ACC112 (cell line): Measurements from ENCODE around the gene NTSR2.
A peak's percentile ranks its signal among the peaks of the same experiment; 100 is the strongest.

Experiments used
- H2AFZ ChIP-seq: fragments of 200-600 bp; sonication (generic); one replicate; pipeline ENCODE4 v1.6.0; 2017; ENCODE audit warnings: antibody characterized with exemption, low read length; ENCODE audit not compliant: unreplicated experiment
- H3K27ac ChIP-seq: fragments of 200-600 bp; sonication (generic); 2 replicates; pipeline ENCODE4 v1.5.1; 2014; ENCODE audit warnings: low read depth, mild to moderate bottlenecking, antibody characterized with exemption, low read length, moderate library complexity
- H3K27me3 ChIP-seq: fragments of 200-600 bp; sonication (generic); 2 replicates; pipeline ENCODE4 v1.6.1; 2014; ENCODE audit warnings: mild to moderate bottlenecking, antibody characterized with exemption, low read length, moderate library complexity, mixed read lengths; ENCODE audit not compliant: insufficient read depth
- H3K36me3 ChIP-seq: fragments of 200-600 bp; sonication (generic); 2 replicates; pipeline ENCODE4 v1.6.1; 2016; ENCODE audit warnings: mild to moderate bottlenecking, antibody characterized with exemption, low read length, moderate library complexity, mixed read lengths; ENCODE audit not compliant: insufficient read depth
- H3K4me1 ChIP-seq: fragments of 200-600 bp; sonication (generic); one replicate; pipeline ENCODE4 v1.6.1; 2016; ENCODE audit warnings: low read length, mixed read lengths; ENCODE audit not compliant: insufficient read depth, unreplicated experiment, control insufficient read depth
- H3K4me3 ChIP-seq: fragments of 200-600 bp; sonication (generic); 2 replicates; pipeline ENCODE4 v1.5.1; 2014; ENCODE audit warnings: mild to moderate bottlenecking, low read depth, low read length
- H3K79me2 ChIP-seq: fragments of 200-600 bp; sonication (generic); one replicate; pipeline ENCODE4 v1.6.0; 2016; ENCODE audit warnings: low read length; ENCODE audit not compliant: control insufficient read depth, unreplicated experiment, insufficient read depth

The NTSR2 gene

GRCh38 chr2:11612553-11613215 is 57.3 kb downstream of the NTSR2 start:
- H3K27me3 ChIP-seq = no peaks in the 10 kb centered on the region
- no peak overlapping the region for H3K27ac ChIP-seq
- H3K4me1 ChIP-seq = peaks cover 6% of the 10 kb centered on the region
- no peaks in the 10 kb centered on the region for H3K79me2 ChIP-seq
- no peaks in the 10 kb centered on the region for H3K36me3 ChIP-seq
- H3K4me3 ChIP-seq = peak overlapping the region; percentile 50
- H2AFZ ChIP-seq = peak overlapping the region; percentile 52

- H3K79me2 ChIP-seq = no peaks in the 10 kb centered on the region
- H3K27me3 ChIP-seq = no peaks in the 10 kb centered on the region
- no peak overlapping the region for H3K4me3 ChIP-seq
Observed at GRCh38 chr2:11611251-11611650, 58.7 kb downstream of the NTSR2 start.

GRCh38 chr2:11610624-11611242 is 59.3 kb downstream of the NTSR2 start:
- H3K4me3 ChIP-seq = no peak overlapping the region
- H3K79me2 ChIP-seq = no peaks in the 10 kb centered on the region
- no peak overlapping the region for H3K27ac ChIP-seq
- H3K4me1 ChIP-seq = peaks cover 6% of the 10 kb centered on the region
- H2AFZ ChIP-seq = no peak overlapping the region
- H3K36me3 ChIP-seq = no peaks in the 10 kb centered on the region
- no peaks in the 10 kb centered on the region for H3K27me3 ChIP-seq

More at GRCh38 chr2:11611251-11611650, 58.7 kb downstream of the NTSR2 start:
- Histone ChIP-seq H3K4me1 (peaks cover 6% of the 10 kb centered on the region), H3K36me3 (no peaks in the 10 kb centered on the region), H3K27ac (no peak overlapping the region), H2AFZ (no peak overlapping the region)
